GM21360 (cell line): ENCODE results near the gene KCNN3.

Experiments used
- ATAC-seq: cut with Tn5 transposase; IDR thresholded peaks from one replicate; pipeline ENCODE4 v1.9.1; 2021; ENCODE audit warnings: mild to moderate bottlenecking, moderate library complexity; ENCODE audit not compliant: unreplicated experiment

The KCNN3 gene

GRCh38 chr1:154861607-154862094 lies 8.4 kb downstream of the KCNN3 start:
- no peak for ATAC-seq

- peak; percentile 45 for ATAC-seq
Observed at GRCh38 chr1:154860156-154860870, 9.8 kb downstream of the KCNN3 start.

DNA sequence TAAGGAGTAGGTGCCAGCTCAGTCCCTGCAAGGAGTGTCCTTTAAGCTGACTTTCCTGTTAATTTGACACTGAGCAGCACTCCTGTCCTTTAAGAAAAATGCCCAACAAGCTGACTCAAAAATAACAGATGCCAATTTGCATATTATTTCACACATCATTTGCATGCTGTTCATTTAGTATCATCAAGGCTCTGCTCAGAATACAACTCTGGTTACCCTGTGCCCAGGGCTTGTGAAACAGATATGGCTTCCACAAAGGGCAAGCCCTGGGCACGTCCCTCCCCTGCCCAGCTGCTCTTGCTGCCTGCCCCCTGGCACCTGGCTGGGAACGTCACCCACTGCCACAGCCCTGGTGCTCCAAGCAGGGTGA lies 10.3 kb downstream of the KCNN3 start:
- ATAC-seq, result peak; percentile 25

DNA sequence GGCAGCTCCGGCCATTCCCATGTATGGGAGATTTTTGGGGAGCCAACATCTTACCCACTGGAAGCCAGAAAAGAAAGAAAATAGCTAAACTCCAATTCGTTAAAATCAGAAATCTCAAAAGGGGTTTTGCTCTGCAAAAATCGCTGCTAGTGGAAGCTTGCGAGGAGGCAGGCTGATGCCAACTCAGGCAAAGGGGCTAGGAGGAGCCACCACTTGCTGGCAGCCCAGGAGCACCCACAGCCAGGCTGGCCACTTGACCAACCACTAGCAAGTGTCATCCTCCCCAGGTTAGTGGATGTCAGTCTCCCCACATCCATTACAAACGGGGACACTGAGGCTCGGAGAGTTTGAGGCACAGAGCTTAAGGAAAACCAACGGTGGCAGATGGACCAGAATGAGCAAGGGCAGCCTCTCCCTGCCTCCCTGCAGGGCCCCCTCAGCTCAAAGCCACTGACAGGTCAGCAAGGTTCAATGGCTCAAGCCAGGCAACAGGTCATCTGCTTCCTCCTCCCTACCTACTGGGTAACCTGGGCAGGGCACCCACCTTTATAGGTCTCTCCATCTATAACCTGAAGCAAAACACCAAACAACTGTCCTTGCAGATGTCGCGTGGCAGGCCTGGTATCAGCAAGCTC lies 10.8 kb downstream of the KCNN3 start:
- ATAC-seq, result no peak

DNA sequence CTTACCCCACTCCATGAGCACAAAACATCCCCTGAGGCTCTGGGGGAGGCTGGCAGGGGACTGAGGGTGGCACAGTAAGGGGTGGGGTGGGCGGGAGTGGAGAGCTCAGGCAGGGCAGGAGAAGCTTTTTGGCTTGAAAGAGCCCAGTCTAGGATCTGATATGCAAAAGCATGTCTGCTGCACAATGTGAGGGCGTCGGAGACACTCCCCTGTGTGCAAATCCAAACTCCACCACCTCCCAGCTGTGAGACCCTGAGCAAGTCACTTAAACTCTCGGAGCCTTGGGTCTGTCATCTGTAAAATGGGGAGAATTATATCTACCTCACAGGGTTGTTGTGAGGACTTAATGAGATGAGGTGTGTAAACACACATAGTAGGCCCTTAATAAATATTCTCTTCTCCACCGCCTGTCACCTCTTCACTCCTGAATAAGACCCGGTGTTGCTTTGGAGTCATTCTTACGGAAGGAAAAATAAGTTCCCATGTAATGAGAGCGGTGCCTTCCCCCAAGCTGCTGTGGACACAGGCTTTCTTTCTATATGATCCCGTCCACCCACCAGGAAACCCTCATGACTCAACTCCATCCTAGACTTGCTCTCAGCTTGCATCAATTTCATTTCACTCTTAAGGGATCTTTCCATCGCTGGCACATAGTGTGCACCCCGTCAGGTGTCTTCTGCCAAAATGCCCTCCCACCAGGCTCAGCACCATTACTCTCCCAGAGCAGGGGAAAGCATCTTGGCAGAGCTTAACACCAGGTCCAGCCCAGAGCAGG lies 12.5 kb downstream of the KCNN3 start:
- no peak for ATAC-seq

- ATAC-seq, result no peak
Observed at GRCh38 chr1:154857022-154857421, 13.1 kb downstream of the KCNN3 start.

GRCh38 chr1:154856544-154856943 lies 13.5 kb downstream of the KCNN3 start:
- no peak for ATAC-seq

GRCh38 chr1:154856049-154856448 lies 14.0 kb downstream of the KCNN3 start:
- ATAC-seq, result no peak

DNA sequence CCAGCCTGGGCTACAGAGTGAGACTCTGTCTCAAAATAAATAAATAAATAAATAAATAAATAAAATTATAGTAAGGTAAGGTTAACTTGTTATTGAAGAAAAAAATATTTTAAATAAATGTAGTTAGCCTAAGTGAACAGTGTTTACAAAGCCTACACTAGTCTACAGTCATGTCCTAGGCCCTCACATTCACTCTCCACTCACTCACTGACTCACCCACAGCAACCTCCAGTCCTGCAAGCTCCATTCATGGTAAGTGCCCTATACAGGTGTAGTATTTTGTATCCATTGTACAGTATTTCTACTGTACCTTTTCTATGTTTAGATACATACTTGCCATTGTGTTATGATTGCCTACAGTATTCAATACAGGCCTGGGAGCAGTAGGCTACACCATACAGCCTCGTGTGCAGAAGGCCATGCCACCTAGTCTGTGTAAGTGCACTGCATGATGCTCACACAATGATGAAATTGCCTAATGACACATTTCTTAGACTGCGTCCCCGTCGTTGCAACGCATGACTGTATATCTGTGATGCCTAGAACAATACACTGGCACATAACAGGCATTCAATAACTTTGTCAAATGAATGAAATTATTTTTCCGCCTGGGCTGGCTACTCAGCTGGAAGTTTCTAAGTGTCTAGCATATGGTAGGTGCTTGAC lies 14.8 kb downstream of the KCNN3 start:
- ATAC-seq, result no peak

DNA sequence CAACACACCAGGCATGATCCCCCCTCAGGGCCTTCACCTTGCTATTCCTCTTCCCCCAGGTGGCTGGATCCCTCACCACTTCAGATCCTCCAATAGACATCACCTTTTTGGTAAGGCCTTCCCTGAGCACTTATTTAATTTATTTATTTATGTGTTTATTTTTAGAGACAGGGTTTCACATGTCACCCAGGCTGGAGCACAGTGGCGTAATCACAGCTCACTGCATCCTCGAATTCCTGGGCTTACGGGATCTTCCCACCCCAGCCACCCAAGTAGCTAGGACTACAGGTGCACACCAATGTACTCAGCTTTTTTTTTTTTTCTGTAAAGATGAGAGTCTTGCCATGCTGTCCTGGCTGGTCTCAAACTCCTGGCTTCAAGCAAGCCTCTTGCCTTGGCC lies 17.2 kb downstream of the KCNN3 start:
- no peak for ATAC-seq

DNA sequence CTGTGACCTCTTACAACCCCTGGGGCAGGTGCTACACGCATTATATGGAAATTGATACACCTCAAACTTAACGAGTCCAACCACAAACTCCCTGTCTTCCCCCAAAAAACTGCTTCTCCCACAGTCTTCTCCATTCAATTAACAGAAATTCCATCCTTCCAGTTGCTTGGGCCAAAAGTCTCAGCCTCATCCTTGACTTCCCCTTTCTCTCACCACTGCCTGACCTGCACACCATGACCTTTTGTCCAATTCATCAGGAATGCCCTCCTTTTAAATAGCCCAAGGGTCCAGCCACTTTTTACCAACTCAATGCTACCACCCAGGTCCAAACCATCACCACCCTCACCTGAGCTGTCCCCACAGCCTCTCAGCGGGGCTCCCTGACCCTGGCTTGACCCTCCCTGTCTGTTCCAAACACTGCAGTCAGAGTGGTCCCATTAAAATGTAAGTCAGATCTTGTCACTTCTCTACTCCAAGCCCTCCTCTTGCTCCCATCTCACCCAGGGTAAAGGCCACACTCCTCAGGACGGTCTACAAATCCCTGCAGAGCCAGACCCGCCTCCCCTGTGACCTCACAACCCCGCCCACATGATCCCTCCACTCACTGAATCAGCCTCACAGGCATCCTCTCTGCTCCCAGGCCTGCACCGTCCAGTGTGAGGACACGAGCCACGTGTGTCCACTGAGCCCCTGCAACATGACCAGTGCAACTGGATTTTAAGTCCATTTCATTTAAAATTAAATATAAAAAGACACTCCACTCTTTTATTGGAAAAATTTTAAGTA lies 18.5 kb downstream of the KCNN3 start:
- no peak for ATAC-seq

- ATAC-seq, result no peak
Observed at GRCh38 chr1:154849645-154850131, 20.4 kb downstream of the KCNN3 start.

DNA sequence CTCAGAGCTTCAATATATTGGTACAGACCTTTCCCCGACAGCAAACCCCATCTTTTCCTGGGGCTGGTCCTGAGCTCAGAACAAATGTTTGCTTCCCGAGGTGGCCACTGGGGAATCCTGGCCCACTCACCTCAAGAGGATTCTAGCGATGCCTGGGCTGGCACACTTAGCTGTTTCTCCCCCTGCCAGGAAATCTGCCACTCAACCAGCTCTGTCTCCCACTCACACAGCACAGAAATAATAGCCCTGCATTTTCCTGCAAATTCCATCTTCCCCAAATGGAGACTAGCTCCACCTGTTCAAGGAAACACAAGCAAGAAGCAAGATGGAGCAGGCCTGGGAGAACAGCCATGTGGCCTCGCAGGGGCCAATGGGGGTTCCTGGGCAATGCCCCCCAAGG lies 21.1 kb downstream of the KCNN3 start:
- ATAC-seq, result no peak

DNA sequence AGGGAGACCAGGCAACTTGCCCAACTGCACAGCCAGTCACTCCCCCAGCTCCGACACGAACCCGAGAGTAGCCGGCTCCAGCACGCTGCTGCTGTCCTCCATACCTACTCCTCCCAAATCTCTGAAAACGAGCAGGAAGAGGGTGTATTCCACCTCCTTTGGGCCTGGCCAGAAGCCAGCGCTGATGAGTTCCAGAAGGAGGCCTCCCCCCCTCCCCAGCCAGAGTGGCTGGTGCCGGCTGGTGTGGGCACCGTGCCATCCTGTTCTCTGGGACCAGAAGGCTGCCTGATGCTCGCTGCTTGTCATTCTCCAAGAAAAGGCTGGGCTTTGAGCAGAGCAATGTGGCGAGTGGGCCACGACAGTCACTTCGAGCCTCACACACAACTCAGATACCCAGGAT lies 22.2 kb downstream of the KCNN3 start:
- ATAC-seq, result no peak

- ATAC-seq, result no peak
Observed at GRCh38 chr1:154846565-154847442, 23.3 kb downstream of the KCNN3 start.

DNA sequence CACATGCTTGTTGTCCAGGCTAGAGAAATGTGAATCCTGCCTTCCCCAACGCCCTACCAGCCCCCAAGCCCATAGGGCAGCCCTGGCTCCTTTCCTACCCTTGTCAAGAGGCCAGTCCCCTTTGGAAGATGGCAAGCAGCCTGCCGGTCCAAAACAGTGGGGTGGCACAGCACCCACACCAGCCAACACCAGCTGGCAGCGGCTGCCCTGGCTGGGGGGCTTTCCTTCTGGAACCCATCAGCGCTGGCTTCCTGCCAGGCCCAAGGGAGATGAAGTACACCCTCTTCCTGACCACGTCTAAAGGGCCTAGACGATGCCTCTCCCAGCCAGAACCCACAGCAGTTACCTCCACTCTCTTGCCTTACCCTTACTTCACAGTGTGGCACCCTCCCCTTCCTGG lies 24.2 kb downstream of the KCNN3 start:
- ATAC-seq, result no peak

GRCh38 chr1:154845174-154845573 lies 24.9 kb downstream of the KCNN3 start:
- ATAC-seq, result no peak

DNA sequence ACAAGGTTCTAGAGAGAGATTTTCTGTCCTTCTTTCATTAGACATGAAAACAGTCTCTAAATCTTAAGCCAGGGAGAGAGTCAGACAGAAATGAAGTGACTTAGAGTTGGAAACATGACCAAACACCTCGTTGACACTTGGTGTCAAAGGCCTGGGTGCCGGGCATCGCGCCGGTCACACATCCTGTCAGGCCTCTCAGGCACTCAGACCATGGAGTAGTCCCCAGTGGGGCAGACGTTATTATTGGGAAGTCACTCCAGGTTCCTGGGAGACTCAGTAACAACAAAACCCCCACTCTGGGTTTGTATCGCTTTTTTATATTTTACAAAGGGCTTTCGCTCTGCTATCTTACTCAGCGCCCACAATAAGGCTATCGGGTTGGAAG lies 25.8 kb downstream of the KCNN3 start:
- ATAC-seq, result no peak

GRCh38 chr1:154843636-154844296 lies 26.3 kb downstream of the KCNN3 start:
- no peak for ATAC-seq
